Glutamatergic neuron (in vitro differentiated cells): ENCODE results near the gene NFIA. TPM values are rescaled to one million over a fixed set of nuclear protein-coding genes. Genes with fewer than 3 reads are reported as not detected.

Source experiments
- DNase-seq: peaks from one replicate; pipeline ENCODE4 v3.0.0; 2022
- H3K27ac Mint-ChIP-seq: one replicate; pipeline ENCODE4 v1.8.0; 2020; ENCODE audit warnings: mild to moderate bottlenecking, mixed read lengths, inconsistent platforms; ENCODE audit not compliant: unreplicated experiment
- H3K27me3 Mint-ChIP-seq: one replicate; pipeline ENCODE4 v1.8.0; 2020; ENCODE audit warnings: mild to moderate bottlenecking, moderate library complexity, mixed read lengths, inconsistent platforms; ENCODE audit not compliant: unreplicated experiment
- H3K36me3 Mint-ChIP-seq: one replicate; pipeline ENCODE4 v1.8.0; 2020; ENCODE audit warnings: mild to moderate bottlenecking, mixed read lengths, inconsistent platforms; ENCODE audit not compliant: unreplicated experiment
- H3K4me1 Mint-ChIP-seq: one replicate; pipeline ENCODE4 v1.8.0; 2020; ENCODE audit warnings: mild to moderate bottlenecking, low read depth, mixed read lengths, inconsistent platforms; ENCODE audit not compliant: unreplicated experiment
- H3K4me3 Mint-ChIP-seq: one replicate; pipeline ENCODE4 v1.8.0; 2020; ENCODE audit warnings: mild to moderate bottlenecking, mixed read lengths, inconsistent platforms; ENCODE audit not compliant: unreplicated experiment
- H3K9me3 Mint-ChIP-seq: one replicate; pipeline ENCODE4 v1.8.0; 2020; ENCODE audit warnings: mild to moderate bottlenecking, moderate library complexity, mixed read lengths, inconsistent platforms; ENCODE audit not compliant: unreplicated experiment
- total RNA-seq: library from RNA; stranded (reverse); fragmentation: NEBNext Ultra II Directional; extraction: Animal tissue kit (Norgen Biotek cat#: 25700); gene quantifications from one replicate; pipeline ENCODE4 v1.2.1, GENCODE V29; 2021; ENCODE audit not compliant: unreplicated experiment
- TF ChIP-seq, protein P1 (sequence below): fragments of 200-600 bp; sonication (generic); IDR thresholded peaks from one replicate; pipeline ENCODE4 v1.5.0; 2021; ENCODE audit not compliant: partially characterized antibody, unreplicated experiment

NFIA gene
- total RNA-seq, 1 donor from 2014 or later = 16.4 TPM

GRCh38 chr1:61496501-61496900 is 414.1 kb downstream of the NFIA start:
- peaks cover 2% of the 10 kb centered on the region for H3K4me1 Mint-ChIP-seq
- H3K9me3 Mint-ChIP-seq = no peaks in the 10 kb centered on the region
- no peak overlapping the region for H3K27ac Mint-ChIP-seq
- DNase-seq = no peak
- H3K36me3 Mint-ChIP-seq = no peaks in the 10 kb centered on the region
- no peaks in the 10 kb centered on the region for H3K27me3 Mint-ChIP-seq
- TF ChIP-seq, protein P1, sequence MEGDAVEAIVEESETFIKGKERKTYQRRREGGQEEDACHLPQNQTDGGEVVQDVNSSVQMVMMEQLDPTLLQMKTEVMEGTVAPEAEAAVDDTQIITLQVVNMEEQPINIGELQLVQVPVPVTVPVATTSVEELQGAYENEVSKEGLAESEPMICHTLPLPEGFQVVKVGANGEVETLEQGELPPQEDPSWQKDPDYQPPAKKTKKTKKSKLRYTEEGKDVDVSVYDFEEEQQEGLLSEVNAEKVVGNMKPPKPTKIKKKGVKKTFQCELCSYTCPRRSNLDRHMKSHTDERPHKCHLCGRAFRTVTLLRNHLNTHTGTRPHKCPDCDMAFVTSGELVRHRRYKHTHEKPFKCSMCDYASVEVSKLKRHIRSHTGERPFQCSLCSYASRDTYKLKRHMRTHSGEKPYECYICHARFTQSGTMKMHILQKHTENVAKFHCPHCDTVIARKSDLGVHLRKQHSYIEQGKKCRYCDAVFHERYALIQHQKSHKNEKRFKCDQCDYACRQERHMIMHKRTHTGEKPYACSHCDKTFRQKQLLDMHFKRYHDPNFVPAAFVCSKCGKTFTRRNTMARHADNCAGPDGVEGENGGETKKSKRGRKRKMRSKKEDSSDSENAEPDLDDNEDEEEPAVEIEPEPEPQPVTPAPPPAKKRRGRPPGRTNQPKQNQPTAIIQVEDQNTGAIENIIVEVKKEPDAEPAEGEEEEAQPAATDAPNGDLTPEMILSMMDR = no peak
- no peak overlapping the region for H3K4me3 Mint-ChIP-seq

GRCh38 chr1:61497013-61497412 is 414.7 kb downstream of the NFIA start:
- Mint-ChIP-seq H3K36me3 (no peaks in the 10 kb centered on the region), H3K4me3 (no peak overlapping the region), H3K4me1 (peaks cover 4% of the 10 kb centered on the region), H3K27me3 (no peaks in the 10 kb centered on the region), H3K9me3 (no peaks in the 10 kb centered on the region), H3K27ac (no peak overlapping the region)
- TF ChIP-seq, protein P1 = no peak
- DNase-seq = no peak

DNA sequence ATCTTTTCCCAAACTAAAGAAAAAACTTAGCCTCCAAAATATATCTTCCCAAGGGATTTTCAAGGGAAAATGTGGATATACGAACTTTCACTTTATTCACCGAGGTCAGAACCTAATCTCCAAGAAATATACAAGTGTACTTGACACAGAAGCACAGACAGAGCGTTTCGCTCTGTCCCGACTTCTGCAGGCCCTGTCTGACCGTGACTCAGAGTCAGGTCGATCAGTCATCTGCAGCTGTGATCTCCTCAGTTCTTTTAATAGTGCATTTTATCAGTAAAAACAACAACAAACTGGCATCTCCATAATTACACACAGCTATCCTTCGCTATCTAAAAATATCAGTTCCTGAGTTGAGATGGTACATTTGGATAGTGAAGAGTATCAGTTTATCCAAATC is 416.0 kb downstream of the NFIA start:
- no peaks in the 10 kb centered on the region for H3K36me3 Mint-ChIP-seq
- DNase-seq = no peak
- TF ChIP-seq, protein P1 = no peak
- peaks cover 4% of the 10 kb centered on the region for H3K4me1 Mint-ChIP-seq
- H3K4me3 Mint-ChIP-seq = no peak overlapping the region
- H3K27ac Mint-ChIP-seq = no peak overlapping the region
- H3K27me3 Mint-ChIP-seq = no peaks in the 10 kb centered on the region
- H3K9me3 Mint-ChIP-seq = no peaks in the 10 kb centered on the region

DNA sequence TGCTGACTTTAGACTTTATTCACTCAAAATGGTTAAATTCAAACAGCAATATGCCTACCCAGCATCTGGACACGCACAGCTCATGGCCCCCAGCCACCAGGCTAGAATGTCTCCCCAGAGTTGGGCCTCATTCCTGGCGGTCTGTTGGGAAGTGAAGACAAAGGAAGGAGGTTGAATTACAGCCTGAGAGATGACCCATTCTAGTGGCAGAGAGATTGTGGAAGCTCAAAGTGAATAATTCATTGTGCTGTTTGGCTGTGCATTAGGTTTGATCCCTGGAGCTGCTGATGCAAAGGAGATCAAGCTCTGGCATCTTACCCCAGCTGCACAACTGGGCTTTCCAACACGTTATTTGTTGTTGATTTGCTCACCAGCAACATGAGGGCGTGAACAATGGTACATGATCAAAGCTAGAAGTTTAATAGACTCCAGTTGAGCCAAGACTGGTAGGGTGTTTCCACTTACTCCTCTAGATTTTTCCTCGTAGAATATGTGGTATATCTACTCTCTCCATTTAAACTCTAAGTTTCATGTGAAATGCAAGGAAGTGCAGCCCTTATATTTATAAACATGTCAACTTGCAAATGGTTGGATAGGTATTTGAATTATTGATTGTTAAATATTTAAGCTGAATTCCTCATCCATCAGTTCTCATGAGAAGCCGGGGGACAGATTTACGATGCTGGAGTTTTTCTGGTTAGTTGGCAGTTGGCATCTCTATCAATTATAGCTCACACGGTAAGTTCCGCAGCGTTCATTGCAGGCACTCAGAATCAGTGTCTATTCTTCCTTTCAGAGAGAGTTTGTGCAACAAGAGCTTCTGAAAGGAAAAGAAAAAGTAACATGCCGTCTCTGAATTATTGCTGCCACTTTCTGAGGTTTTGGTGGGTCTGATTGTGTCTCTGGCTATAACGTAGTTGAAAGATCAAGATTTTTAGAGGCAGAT is 419.9 kb downstream of the NFIA start:
- TF ChIP-seq, protein P1 = no peak

GRCh38 chr1:61504305-61504704 is 421.9 kb downstream of the NFIA start:
- TF ChIP-seq, protein P1 = no peak

More for the DNA sequence above, 419.9 kb downstream of the NFIA start:
- H3K27ac Mint-ChIP-seq = no peak overlapping the region
- no peaks in the 10 kb centered on the region for H3K9me3 Mint-ChIP-seq
- peaks cover 6% of the 10 kb centered on the region for H3K4me1 Mint-ChIP-seq
- no peaks in the 10 kb centered on the region for H3K27me3 Mint-ChIP-seq
- no peak for DNase-seq
- H3K4me3 Mint-ChIP-seq = no peak overlapping the region
- no peaks in the 10 kb centered on the region for H3K36me3 Mint-ChIP-seq

More at GRCh38 chr1:61504305-61504704, 421.9 kb downstream of the NFIA start:
- peaks cover 4% of the 10 kb centered on the region for H3K4me1 Mint-ChIP-seq
- H3K4me3 Mint-ChIP-seq = no peak overlapping the region
- H3K9me3 Mint-ChIP-seq = peaks cover 5% of the 10 kb centered on the region
- peaks cover 1% of the 10 kb centered on the region for H3K27me3 Mint-ChIP-seq
- no peaks in the 10 kb centered on the region for H3K36me3 Mint-ChIP-seq
- DNase-seq = no peak
- no peak overlapping the region for H3K27ac Mint-ChIP-seq
